H1 (cell line): ENCODE measurements around the gene NLRP3. TPM values are rescaled to one million over a fixed set of nuclear protein-coding genes. Genes with fewer than 3 reads are reported as not detected.

Source experiments
- EZH2 ChIP-seq: fragments of 200-600 bp; sonication (generic); IDR thresholded peaks from 2 replicates; pipeline ENCODE4 v1.7.1; 2012; ENCODE audit warnings: low read depth, mild to moderate bottlenecking, moderate library complexity, low read length, inconsistent platforms; ENCODE audit not compliant: severe bottlenecking
- PHF8 ChIP-seq: fragments of 200-600 bp; sonication (generic); conservative IDR thresholded peaks from 2 replicates; pipeline ENCODE4 v1.7.1; 2012; ENCODE audit warnings: low read depth, mild to moderate bottlenecking, inconsistent platforms, low read length, moderate library complexity
- TBP ChIP-seq: IDR thresholded peaks from 2 replicates; pipeline ENCODE4 v1.6.1; 2011; ENCODE audit warnings: low read depth, low read length, improper control_type of control experiment
- polyA plus RNA-seq, 7 experiments: library from polyadenylated mRNA; depleted of rRNA in 3 of 7; stranded (reverse) in 5 of 7; unstranded in 2 of 7; fragments of >200 nt in 5 of 7; fragments of 200-250 nt in 2 of 7; gene quantifications; 1 replicate in 5 of 7; 2 replicates in 1 of 7; 4 replicates in 1 of 7; pipeline versions ENCODE4 v1.2.1 to v1.2.3, GENCODE V29; 2011 to 2013; ENCODE audit warnings: missing spikeins in 2 of 7, mixed read lengths in 2 of 7
- total RNA-seq: library from RNA; stranded (reverse); fragmentation: NEBNext Ultra II Directional; extraction: Animal tissue kit (Norgen Biotek cat#: 25700); gene quantifications from 2 replicates; pipeline ENCODE4 v1.2.1, GENCODE V29; 2021

Gene NLRP3
- total and polyA plus RNA-seq, 2 of the 8 experiments (the other 6 are each of a cell fraction or from before 2014, with no cell fraction given): 0.05 to 0.19 TPM

GRCh38 chr1:247406014-247406656 lies 9.8 kb upstream of the NLRP3 start (continued):
- TF ChIP-seq PHF8 (no peak), EZH2 (no peak), TBP (no peak)
